Osteocyte (in vitro differentiated cells): ENCODE results near the gene TSPAN11. TPM values are rescaled to one million over a fixed set of nuclear protein-coding genes. Genes with fewer than 3 reads are reported as not detected.

ENCODE experiments used
- DNase-seq: peaks from one replicate; pipeline ENCODE4 v3.0.0; 2021; ENCODE audit warnings: mixed read lengths; ENCODE audit not compliant: unreplicated experiment; ENCODE audit errors: extremely low spot score
- H3K27ac Mint-ChIP-seq: one replicate; pipeline ENCODE4 v1.8.0; 2021; ENCODE audit warnings: mild to moderate bottlenecking, mixed read lengths; ENCODE audit not compliant: unreplicated experiment
- H3K27me3 Mint-ChIP-seq: one replicate; pipeline ENCODE4 v1.8.0; 2021; ENCODE audit warnings: mixed read lengths; ENCODE audit not compliant: unreplicated experiment
- H3K36me3 Mint-ChIP-seq: one replicate; pipeline ENCODE4 v1.8.0; 2021; ENCODE audit warnings: mixed read lengths; ENCODE audit not compliant: unreplicated experiment
- H3K4me1 Mint-ChIP-seq: one replicate; pipeline ENCODE4 v1.8.0; 2021; ENCODE audit warnings: mixed read lengths; ENCODE audit not compliant: unreplicated experiment
- H3K4me3 Mint-ChIP-seq: one replicate; pipeline ENCODE4 v1.8.0; 2021; ENCODE audit warnings: mild to moderate bottlenecking, moderate library complexity, mixed read lengths; ENCODE audit not compliant: unreplicated experiment
- H3K9me3 Mint-ChIP-seq: one replicate; pipeline ENCODE4 v1.8.0; 2021; ENCODE audit warnings: mixed read lengths; ENCODE audit not compliant: unreplicated experiment
- CTCF ChIP-seq: fragments of 200-600 bp; sonication (generic); IDR thresholded peaks from 2 replicates; pipeline ENCODE4 v1.5.0; 2021; ENCODE audit warnings: antibody characterized with exemption, mild to moderate bottlenecking, moderate library complexity
- total RNA-seq: library from RNA; stranded (reverse); gene quantifications from 2 replicates; pipeline ENCODE4 v1.2.1, GENCODE V29; 2021

The TSPAN11 gene
- total RNA-seq, 1 donor from 2014 or later, result 9.2 TPM

GRCh38 chr12:30932881-30933280, 6.3 kb downstream of the TSPAN11 start:
- no peak for TF ChIP-seq CTCF
- H3K9me3 Mint-ChIP-seq, result no peaks in the 10 kb centered on the region
- peaks cover 2% of the 10 kb centered on the region for H3K4me1 Mint-ChIP-seq
- H3K27ac Mint-ChIP-seq, result no peak overlapping the region
- no peak for DNase-seq
- no peak overlapping the region for H3K4me3 Mint-ChIP-seq
- H3K27me3 Mint-ChIP-seq, result peaks cover 19% of the 10 kb centered on the region
- no peaks in the 10 kb centered on the region for H3K36me3 Mint-ChIP-seq

- no peak for TF ChIP-seq CTCF
- Mint-ChIP-seq H3K4me1 (no peaks in the 10 kb centered on the region), H3K27ac (no peak overlapping the region), H3K27me3 (peaks cover 30% of the 10 kb centered on the region), H3K9me3 (no peaks in the 10 kb centered on the region), H3K36me3 (no peaks in the 10 kb centered on the region), H3K4me3 (no peak overlapping the region)
- DNase-seq, result no peak
Observed at GRCh38 chr12:30934811-30935210, 8.3 kb downstream of the TSPAN11 start.

DNA sequence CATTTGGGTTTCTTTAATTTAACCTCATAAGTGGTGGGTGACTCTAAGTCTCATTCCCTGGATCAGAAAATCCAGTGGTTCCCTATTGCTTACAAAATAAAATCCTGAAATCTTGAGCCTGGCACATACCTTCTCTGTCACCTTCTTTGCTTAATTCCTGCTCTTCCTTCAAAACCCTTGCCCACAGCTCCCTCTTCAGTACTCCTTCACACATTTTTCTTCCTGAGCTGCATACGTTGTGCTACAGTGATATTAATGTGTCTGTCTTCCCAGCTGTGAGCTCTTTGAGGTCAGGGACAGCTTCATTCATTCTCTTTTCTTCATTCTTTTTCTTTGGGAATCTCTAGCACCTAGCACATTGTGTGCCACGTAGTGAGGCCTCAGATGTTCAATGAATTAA, 9.5 kb downstream of the TSPAN11 start:
- DNase-seq, result no peak
- Mint-ChIP-seq H3K36me3 (no peaks in the 10 kb centered on the region), H3K4me1 (no peaks in the 10 kb centered on the region), H3K4me3 (no peak overlapping the region), H3K27me3 (peaks cover 29% of the 10 kb centered on the region), H3K9me3 (no peaks in the 10 kb centered on the region), H3K27ac (no peak overlapping the region)
- TF ChIP-seq CTCF, result peak; percentile 31

- H3K27ac Mint-ChIP-seq, result no peak overlapping the region
Observed at GRCh38 chr12:30939234-30939633, 12.7 kb downstream of the TSPAN11 start.

GRCh38 chr12:30942486-30942885, 15.9 kb downstream of the TSPAN11 start:
- Mint-ChIP-seq H3K27me3 (peaks cover 36% of the 10 kb centered on the region), H3K27ac (no peak overlapping the region), H3K4me3 (no peak overlapping the region), H3K36me3 (no peaks in the 10 kb centered on the region), H3K4me1 (no peaks in the 10 kb centered on the region), H3K9me3 (no peaks in the 10 kb centered on the region)
- DNase-seq, result no peak
- no peak for TF ChIP-seq CTCF

More at GRCh38 chr12:30939234-30939633, 12.7 kb downstream of the TSPAN11 start:
- Mint-ChIP-seq H3K36me3 (no peaks in the 10 kb centered on the region), H3K27me3 (peaks cover 45% of the 10 kb centered on the region), H3K4me3 (no peak overlapping the region), H3K4me1 (no peaks in the 10 kb centered on the region), H3K9me3 (no peaks in the 10 kb centered on the region)
- TF ChIP-seq CTCF, result no peak
- no peak for DNase-seq
